T-cell (primary cell): Measurements from ENCODE around the gene GRAMD1A. TPM values are rescaled to one million over a fixed set of nuclear protein-coding genes. Genes with fewer than 3 reads are reported as not detected.
A peak's percentile ranks its signal among the peaks of the same experiment; 100 is the strongest.

Experiments
- ATAC-seq, 4 experiments: fragments of 200-7000 bp in 3 of 4; fragments of 150-1000 bp in 1 of 4; cut with Tn5 transposase; replicated peaks in 1 of 4; 1 replicate in 3 of 4; 2 replicates in 1 of 4; pipeline ENCODE4 v1.10.0; 2021; ENCODE audit warnings: moderate library complexity in 3 of 4, mild to moderate bottlenecking in 2 of 4, moderate number of reproducible peaks in 1 of 4
- CTCF ChIA-PET, 2 donors: fragments of 300-600 bp; sonication (Branson Sonifier 250); formaldehyde crosslinking; loops; one replicate each; lab custom pipeline; 2022; ENCODE audit warnings: antibody characterized with exemption in 2 of 2; lab: Charles Lee
- POLR2A ChIA-PET, 2 donors: fragments of 300-600 bp; sonication (Branson Sonifier 250); formaldehyde crosslinking; loops; one replicate each; lab custom pipeline; 2022; ENCODE audit warnings: antibody characterized with exemption in 2 of 2; lab: Charles Lee
- DNase-seq, 35 experiments: peaks; one replicate each; pipeline versions ENCODE4 v3.0.0 to v3.0.0-alpha.2; 2013 to 2023
- H3K27ac ChIP-seq: one replicate; pipeline ENCODE4 v1.5.1; 2013; ENCODE audit warnings: low read length
- H3K27me3 ChIP-seq, 2 experiments: replicated peaks in 1 of 2; 1 replicate in 1 of 2; 2 replicates in 1 of 2; pipeline versions ENCODE4 v1.6.1 to v1.7.0; 2013; ENCODE audit warnings: low read length in 1 of 2, mixed read lengths in 1 of 2; ENCODE audit not compliant: control insufficient read depth in 2 of 2, insufficient read depth in 2 of 2; ENCODE audit errors: extremely low read depth in 1 of 2
- H3K36me3 ChIP-seq, 2 donors: 1 replicate in 1 of 2; 2 replicates in 1 of 2; pipeline versions ENCODE4 v1.6.1 to v1.7.0; 2013; ENCODE audit warnings: low read length in 1 of 2; ENCODE audit not compliant: control insufficient read depth in 2 of 2, insufficient read depth in 1 of 2; ENCODE audit errors: extremely low read depth in 1 of 2
- H3K4me1 ChIP-seq, 2 experiments: 1 replicate in 1 of 2; 2 replicates in 1 of 2; pipeline versions ENCODE4 v1.6.1 to v1.7.0; 2013; ENCODE audit warnings: low read length in 2 of 2, mixed read lengths in 1 of 2; ENCODE audit not compliant: insufficient read depth in 2 of 2, control insufficient read depth in 1 of 2; ENCODE audit errors: extremely low read depth in 1 of 2
- H3K4me3 ChIP-seq, 2 donors: 1 replicate in 1 of 2; 2 replicates in 1 of 2; pipeline versions ENCODE4 v1.5.1 to v1.7.0; 2013; ENCODE audit warnings: mild to moderate bottlenecking in 2 of 2, low read length in 1 of 2, moderate library complexity in 1 of 2; ENCODE audit not compliant: control insufficient read depth in 1 of 2; ENCODE audit errors: extremely low read depth in 1 of 2
- H3K9me3 ChIP-seq: 2 replicates; pipeline ENCODE4 v1.7.0; 2013
- H3K27ac Mint-ChIP-seq, 2 donors: one replicate each; pipeline ENCODE4 v1.8.0; 2020 to 2021; ENCODE audit warnings: mild to moderate bottlenecking in 2 of 2, mixed read lengths in 2 of 2
- H3K27me3 Mint-ChIP-seq, 2 donors: one replicate each; pipeline ENCODE4 v1.8.0; 2021 to 2022; ENCODE audit warnings: mixed read lengths in 2 of 2
- H3K36me3 Mint-ChIP-seq: one replicate; pipeline ENCODE4 v1.8.0; 2021; ENCODE audit warnings: mixed read lengths
- H3K4me1 Mint-ChIP-seq, 3 donors: one replicate each; pipeline ENCODE4 v1.8.0; 2020 to 2022; ENCODE audit warnings: mixed read lengths in 3 of 3, mild to moderate bottlenecking in 1 of 3
- H3K4me3 Mint-ChIP-seq, 3 donors: one replicate each; pipeline ENCODE4 v1.8.0; 2020 to 2022; ENCODE audit warnings: mild to moderate bottlenecking in 3 of 3, mixed read lengths in 3 of 3, moderate library complexity in 3 of 3
- H3K9me3 Mint-ChIP-seq, 3 donors: one replicate each; pipeline ENCODE4 v1.8.0; 2020 to 2022; ENCODE audit warnings: mixed read lengths in 3 of 3
- WGBS: methylation state at CpG from one replicate; pipeline ENCODE4 v1.1.5; 2013; ENCODE audit warnings: missing lambda C conversion rate; ENCODE audit not compliant: insufficient coverage; 5-methylcytosine and 5-hydroxymethylcytosine counted together
- total RNA-seq, 35 experiments: library from RNA in 6 of 35; stranded (reverse) in 6 of 35; fragments of 120-200 nt in 1 of 35; gene quantifications; one replicate each; pipeline versions ENCODE4 v1.2.1 to v1.2.4 and lab custom pipeline; 2013 to 2026

Gene GRAMD1A
- total RNA-seq, 5 donors from 2014 or later (not counting 1 experiment from before 2014, with no cell fraction given) = 189 to 318 (median 227) TPM

DNA sequence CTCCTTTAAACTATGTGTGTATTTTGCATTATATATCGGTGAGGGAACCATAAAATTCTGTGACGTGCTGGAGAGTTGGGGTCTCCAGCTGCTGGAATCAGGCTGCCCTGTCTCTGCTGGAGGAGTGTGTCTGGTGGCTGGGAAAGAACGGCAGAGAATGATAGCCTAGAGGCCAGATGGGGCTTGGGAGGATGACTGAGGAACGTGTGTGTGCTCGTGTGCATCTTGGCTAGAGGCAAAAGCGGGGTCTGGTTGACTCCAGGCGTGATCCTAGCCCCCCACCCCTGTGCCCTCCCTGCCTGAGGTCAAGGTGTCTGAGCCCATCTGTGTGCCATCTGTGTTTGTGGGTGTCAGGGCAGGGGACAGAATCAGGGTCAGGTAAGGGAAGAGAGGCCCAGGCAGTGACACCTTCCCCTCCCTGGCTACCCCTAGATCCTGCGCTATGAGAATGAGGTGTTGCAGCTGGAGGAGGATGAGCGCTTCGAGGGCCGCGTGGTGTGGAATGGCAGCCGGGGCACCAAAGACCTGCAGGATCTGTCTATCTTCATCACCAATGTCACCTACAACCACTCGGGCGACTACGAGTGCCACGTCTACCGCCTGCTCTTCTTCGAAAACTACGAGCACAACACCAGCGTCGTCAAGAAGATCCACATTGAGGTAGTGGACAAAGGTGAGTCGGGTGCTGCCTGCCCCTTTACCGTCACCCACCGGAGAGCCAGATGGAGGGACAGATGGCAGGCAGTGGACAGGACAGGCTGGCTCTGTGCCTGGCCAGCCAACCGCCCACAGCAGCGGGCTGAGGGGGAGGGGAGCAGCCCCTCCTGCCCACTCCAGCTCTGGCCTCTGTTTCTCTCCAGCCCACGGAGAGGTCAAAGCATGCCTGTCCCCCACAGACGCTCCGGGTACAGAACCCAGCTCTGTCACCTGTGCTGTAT is 33.2 kb downstream of the GRAMD1A start:
- Mint-ChIP-seq H3K9me3 (no peaks in the 10 kb centered on the region), H3K4me1 (peaks cover 9 to 17% (median 10%) of the 10 kb centered on the region in 3 donors), H3K36me3 (no peaks in the 10 kb centered on the region), H3K4me3 (no peak overlapping the region), H3K27me3 (peaks cover 13 to 17% of the 10 kb centered on the region in 2 donors), H3K27ac (no peak overlapping the region)
- Histone ChIP-seq H3K27me3 (peaks cover 7 to 41% of the 10 kb centered on the region in 2 experiments), H3K27ac (no peak overlapping the region), H3K4me1 (peaks cover 2 to 21% of the 10 kb centered on the region in 2 experiments), H3K36me3 (no peaks in the 10 kb centered on the region), H3K9me3 (no peaks in the 10 kb centered on the region), H3K4me3 (no peak overlapping the region)
- CTCF ChIA-PET = no interaction called here
- ATAC-seq = no peak
- POLR2A ChIA-PET = no interaction called here
- no peak for DNase-seq
- WGBS = 94% methylated on average over 15 of the region's 30 CpGs

DNA sequence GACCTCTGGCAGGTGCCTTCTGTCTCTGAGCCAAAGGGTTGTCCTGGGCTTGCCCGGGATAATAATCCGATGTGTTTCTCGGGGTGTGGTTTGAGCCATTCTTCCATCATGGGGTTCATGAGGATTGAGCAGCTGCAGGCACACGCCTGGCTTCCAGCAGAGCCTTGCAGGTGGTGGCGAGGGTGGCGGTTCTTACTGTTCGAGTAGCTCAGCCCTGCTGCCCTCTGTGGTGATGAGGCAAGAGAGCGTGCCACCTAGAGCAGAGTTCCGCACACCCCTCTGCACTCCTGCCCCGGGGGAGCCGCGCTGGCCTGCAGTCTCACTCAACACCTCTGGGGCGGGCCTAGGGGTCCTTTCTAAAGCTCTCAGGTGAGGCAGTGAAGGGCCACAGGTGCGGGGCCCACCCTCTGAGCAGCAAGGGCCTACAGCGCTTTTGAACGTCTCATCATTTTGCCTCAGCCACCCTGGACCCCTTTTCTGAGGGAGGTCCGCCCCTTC is 33.9 kb downstream of the GRAMD1A start:
- H3K4me3 Mint-ChIP-seq = no peak overlapping the region
- CTCF ChIA-PET = no interaction called here

DNA sequence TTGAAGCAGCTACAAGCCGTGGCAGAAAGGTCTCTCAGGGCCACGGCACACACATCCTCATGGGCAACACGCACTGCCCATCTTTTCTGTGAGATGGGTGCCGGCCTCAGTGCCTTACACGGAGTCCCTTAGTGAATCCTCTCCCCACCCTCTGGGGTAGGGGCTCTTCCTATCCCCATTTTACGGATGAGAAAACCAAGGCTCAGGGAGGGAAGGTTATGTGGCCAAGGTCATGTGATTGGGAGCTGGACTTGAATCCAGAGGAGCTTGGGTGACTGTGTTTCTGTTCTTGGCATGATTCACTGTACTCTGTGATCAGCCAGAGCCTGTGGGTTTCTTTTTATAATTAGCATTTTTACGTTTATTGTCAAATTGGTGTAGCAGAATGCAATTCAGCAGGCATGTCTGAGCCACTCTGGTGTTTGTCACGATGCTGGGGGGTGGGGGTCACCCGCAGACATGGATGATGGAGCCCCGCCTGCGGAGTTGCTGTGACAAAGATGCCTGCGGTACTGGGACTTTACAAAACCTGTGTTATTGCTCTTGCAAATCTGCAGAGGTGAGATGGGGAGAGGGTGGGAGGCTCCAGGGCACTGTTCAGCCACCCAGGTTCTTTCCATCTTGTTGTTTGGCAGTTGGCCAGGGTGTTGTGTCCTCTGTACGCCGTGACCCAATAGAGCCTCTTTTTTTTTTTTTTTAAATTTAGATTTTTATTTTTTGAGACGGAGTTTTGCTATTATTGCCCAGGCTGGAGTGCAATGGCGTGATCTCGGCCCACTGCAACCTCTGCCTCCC is 34.7 kb downstream of the GRAMD1A start:
- ChIA-PET CTCF (interaction anchor here in 1 of 2 donors (0.7 kb wide), 1 partner anchor 9 kb away, joined by 5 read pairs; no protein-coding TSS in a partner anchor), POLR2A (interaction anchor here in 1 of 2 donors (0.6 kb wide), 2 partner anchors 172 to 1997 kb away, joined by 3 read pairs; no protein-coding TSS in a partner anchor)
- ATAC-seq = no peak

More for the DNA sequence above, 33.9 kb downstream of the GRAMD1A start:
- ATAC-seq = no peak
- Histone ChIP-seq H3K4me3 (no peak overlapping the region), H3K4me1 (peaks cover 2 to 23% of the 10 kb centered on the region in 2 experiments), H3K36me3 (no peaks in the 10 kb centered on the region), H3K9me3 (no peaks in the 10 kb centered on the region), H3K27me3 (peaks cover 9 to 43% of the 10 kb centered on the region in 2 experiments), H3K27ac (no peak overlapping the region)
- POLR2A ChIA-PET = interaction anchor here in 1 of 2 donors (0.6 kb wide), 2 partner anchors 173 to 1997 kb away, joined by 3 read pairs; no protein-coding TSS in a partner anchor
- no peak for DNase-seq
- H3K27ac Mint-ChIP-seq = no peak overlapping the region
- H3K27me3 Mint-ChIP-seq = peaks cover 13 to 17% of the 10 kb centered on the region in 2 donors
- 87% methylated on average over 9 of the region's 17 CpGs for WGBS
- H3K36me3 Mint-ChIP-seq = no peaks in the 10 kb centered on the region
- peaks cover 8 to 20% (median 15%) of the 10 kb centered on the region in 3 donors for H3K4me1 Mint-ChIP-seq
- no peaks in the 10 kb centered on the region for H3K9me3 Mint-ChIP-seq

DNA sequence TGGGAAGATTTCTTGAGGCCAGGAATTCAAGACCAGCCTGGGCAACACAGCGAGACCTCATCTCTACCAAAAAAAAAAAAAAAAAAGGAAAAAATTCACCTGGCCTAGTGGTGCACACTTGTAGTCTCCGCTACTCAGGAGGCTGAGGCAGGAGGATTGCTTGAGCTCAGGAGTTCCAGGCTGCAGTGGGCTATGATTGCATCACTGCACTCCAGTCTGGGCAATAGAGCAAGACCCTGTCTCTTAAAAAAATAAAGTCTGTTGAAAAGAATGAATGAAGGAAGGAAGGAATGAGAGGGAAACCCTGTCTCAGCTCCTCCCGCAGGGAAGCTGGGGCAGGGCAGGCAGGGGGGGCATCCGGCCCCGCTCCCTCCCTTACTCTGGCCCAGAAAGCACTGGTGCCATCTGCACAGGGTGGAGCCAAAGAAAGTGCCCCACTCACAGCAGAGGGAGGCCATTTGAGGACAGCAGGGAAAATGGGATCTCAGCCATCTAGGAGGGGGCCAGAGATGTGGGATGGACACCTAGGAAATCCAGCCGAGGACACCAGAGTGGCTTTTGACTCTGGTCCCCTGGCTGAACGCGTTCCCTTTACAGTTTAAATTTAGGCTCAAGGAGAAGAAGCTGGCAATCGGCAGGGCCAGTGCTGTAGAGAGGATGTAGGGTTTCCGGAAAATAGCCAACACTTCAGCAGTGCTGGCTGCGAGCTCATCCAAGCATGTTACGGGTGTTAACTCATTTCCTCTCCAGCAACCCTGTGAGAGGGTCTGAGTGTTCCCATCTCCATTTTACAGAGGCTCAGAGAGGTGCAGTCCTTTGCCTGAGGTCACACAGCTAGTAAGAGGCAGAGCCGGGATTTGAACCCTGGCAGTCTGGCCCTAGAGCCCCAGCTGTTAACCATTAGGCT is 37.8 kb downstream of the GRAMD1A start:
- ChIA-PET POLR2A (no interaction called here), CTCF (interaction anchor here in 1 of 2 donors (0.6 kb wide), 1 partner anchor 16 kb away, joined by 3 read pairs; no protein-coding TSS in a partner anchor)
- DNase-seq = no peak
- H3K9me3 Mint-ChIP-seq = no peaks in the 10 kb centered on the region
- H3K36me3 Mint-ChIP-seq = no peaks in the 10 kb centered on the region
- Histone ChIP-seq H3K4me1 (peaks cover 3 to 40% of the 10 kb centered on the region in 2 experiments), H3K27me3 (peaks cover 2 to 48% of the 10 kb centered on the region in 2 experiments), H3K27ac (no peak overlapping the region), H3K4me3 (no peak overlapping the region), H3K9me3 (no peaks in the 10 kb centered on the region), H3K36me3 (no peaks in the 10 kb centered on the region)
- H3K4me1 Mint-ChIP-seq = peaks cover 14 to 36% (median 31%) of the 10 kb centered on the region in 3 donors
- peak overlapping the region in 1 of 3 donors; percentile 4 for H3K4me3 Mint-ChIP-seq
- peak overlapping the region; percentile 39 to 61 for H3K27ac Mint-ChIP-seq
- H3K27me3 Mint-ChIP-seq = peaks cover 0 to 9% of the 10 kb centered on the region in 2 donors
- 72% methylated on average over 8 of the region's 13 CpGs for whole genome bisulfite sequencing
- no peak for ATAC-seq

More for the DNA sequence above, 34.7 kb downstream of the GRAMD1A start:
- Histone ChIP-seq H3K9me3 (no peaks in the 10 kb centered on the region), H3K4me3 (no peak overlapping the region), H3K4me1 (peaks cover 2 to 28% of the 10 kb centered on the region in 2 experiments), H3K36me3 (no peaks in the 10 kb centered on the region), H3K27ac (no peak overlapping the region), H3K27me3 (peaks cover 9 to 46% of the 10 kb centered on the region in 2 experiments)
- no peak for DNase-seq
- Mint-ChIP-seq H3K9me3 (no peaks in the 10 kb centered on the region), H3K27me3 (peaks cover 13 to 17% of the 10 kb centered on the region in 2 donors), H3K36me3 (no peaks in the 10 kb centered on the region), H3K27ac (no peak overlapping the region), H3K4me3 (no peak overlapping the region), H3K4me1 (peaks cover 6 to 19% (median 17%) of the 10 kb centered on the region in 3 donors)
- 88% methylated on average over 6 of the region's 17 CpGs for WGBS

DNA sequence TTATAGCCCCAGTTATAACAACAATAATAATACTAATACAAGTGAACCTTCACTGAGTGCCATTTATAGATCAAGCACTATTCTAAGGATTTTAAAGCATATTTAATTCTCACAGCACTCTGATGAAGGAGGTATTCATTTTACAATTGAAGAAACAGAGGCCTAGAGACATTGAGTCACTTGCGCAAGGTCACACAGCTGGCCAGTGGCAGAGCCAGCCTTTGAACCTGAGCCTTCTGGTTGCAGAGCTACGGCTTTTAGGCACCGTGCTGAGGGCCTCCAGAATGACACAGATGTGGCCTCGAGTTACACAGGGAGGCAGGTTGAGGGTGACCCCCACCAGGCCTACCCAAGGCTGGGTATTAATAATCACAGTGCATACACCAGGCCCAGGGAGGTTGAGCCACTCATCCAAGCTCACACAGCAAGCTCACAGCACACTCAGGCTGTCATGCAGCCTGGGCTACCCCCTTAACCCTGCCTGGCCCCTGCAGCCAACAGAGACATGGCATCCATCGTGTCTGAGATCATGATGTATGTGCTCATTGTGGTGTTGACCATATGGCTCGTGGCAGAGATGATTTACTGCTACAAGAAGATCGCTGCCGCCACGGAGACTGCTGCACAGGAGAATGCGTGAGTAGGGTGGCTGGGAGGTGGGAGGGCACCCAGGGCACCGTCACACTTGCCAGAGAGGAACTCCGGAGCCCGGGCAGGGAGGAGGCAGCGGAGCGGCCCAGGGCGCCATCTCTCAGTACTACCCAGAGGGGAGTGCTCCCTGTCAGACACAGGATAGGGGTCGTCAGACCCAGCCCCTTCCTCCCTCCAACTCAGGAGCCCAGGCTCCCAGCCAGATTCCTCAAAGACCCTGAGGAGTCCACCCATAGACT is 38.7 kb downstream of the GRAMD1A start:
- Mint-ChIP-seq H3K36me3 (no peaks in the 10 kb centered on the region), H3K4me3 (peak overlapping the region in 2 of 3 donors; percentile 9 to 42), H3K27ac (peak overlapping the region in 1 of 2 donors; percentile 11), H3K9me3 (no peaks in the 10 kb centered on the region), H3K4me1 (peaks cover 14 to 39% (median 36%) of the 10 kb centered on the region in 3 donors), H3K27me3 (peaks cover 0 to 8% of the 10 kb centered on the region in 2 donors)
- Histone ChIP-seq H3K27me3 (peaks cover 2 to 51% of the 10 kb centered on the region in 2 experiments), H3K27ac (no peak overlapping the region), H3K4me3 (no peak overlapping the region), H3K4me1 (peaks cover 3 to 40% of the 10 kb centered on the region in 2 experiments), H3K9me3 (no peaks in the 10 kb centered on the region), H3K36me3 (no peaks in the 10 kb centered on the region)
- 66% methylated on average over 15 of the region's 17 CpGs for WGBS
- DNase-seq (no peak), ATAC-seq (no peak)
- POLR2A ChIA-PET = no interaction called here
- CTCF ChIA-PET = interaction anchor here in 1 of 2 donors (0.6 kb wide), 1 partner anchor 17 kb away, joined by 3 read pairs; no protein-coding TSS in a partner anchor
